Measurements from ENCODE around the gene RASGRP2.

GRCh38 chr11:64752175-64752970 is 8.4 kb upstream of the RASGRP2 start:
- TF ChIP-seq EZH2 (IDR thresholded peaks at IDR 0.05) (no peak), POLR2AphosphoS5 (IDR thresholded peaks at IDR 0.05; ENCODE audit: borderline replicate concordance, low read depth, low read length) (no peak)
